K562 (cell line): ENCODE data around the gene MRGPRE. TPM values are rescaled to one million over a fixed set of nuclear protein-coding genes. Genes with fewer than 3 reads are reported as not detected.

Experiments used
- ATAC-seq: fragments of 200-7000 bp; cut with Tn5 transposase; 3 replicates; pipeline ENCODE4 v1.9.1; 2020; ENCODE audit warnings: moderate library complexity
- BruUV-seq: library from RNA; stranded (reverse); fragments of 400-500 nt; replicated peaks from 2 replicates; lab custom pipeline; 2021; lab: Mats Ljungman, UMichigan
- CTCF ChIA-PET: fragments of 300-600 bp; formaldehyde crosslinking; extraction: SDS; loops from one replicate; lab custom pipeline; 2021; ENCODE audit warnings: low intra/inter-chr PET ratio; lab: Yijun Ruan, JAX
- POLR2A ChIA-PET: fragments of 300-600, 350-650 bp; sonication (Branson Sonifier 250); formaldehyde crosslinking; extraction: SDS; loops from one replicate; lab custom pipeline; 2021; ENCODE audit warnings: antibody characterized with exemption, inconsistent platforms; lab: Yijun Ruan, JAX
- DNase-seq, 4 experiments: peaks; one replicate each; pipeline versions ENCODE4 v3.0.0 to v3.0.0-alpha.2; 2011 to 2018; ENCODE audit warnings: low spot score in 3 of 4, mixed read lengths in 3 of 4; ENCODE audit errors: extremely low read depth in 1 of 4
- FAIRE-seq: peaks from 2 replicates; lab custom pipeline; 2011; peaks lifted over from hg19 to GRCh38; lab: Jason Lieb, UNC
- H2AFZ ChIP-seq: 2 replicates; pipeline ENCODE4 v1.6.0; 2011; ENCODE audit warnings: low read depth, low read length, control low read depth, inconsistent platforms
- H3K27ac ChIP-seq: fragments of 200-600 bp; 3 replicates; pipeline ENCODE4 v1.8.0; 2011; ENCODE audit warnings: low read depth, mild to moderate bottlenecking, control low read depth, inconsistent platforms, low read length, moderate library complexity, mixed read lengths; ENCODE audit errors: extremely low read depth
- H3K27me3 ChIP-seq, 2 experiments: fragments of 300-600 bp in 1 of 2; 2 replicates in 1 of 2; 3 replicates in 1 of 2; pipeline versions ENCODE4 v1.6.0 to v1.8.0; 2011; ENCODE audit warnings: inconsistent platforms in 2 of 2, low read length in 2 of 2, mild to moderate bottlenecking in 1 of 2, mixed read lengths in 1 of 2, moderate library complexity in 1 of 2; ENCODE audit not compliant: control insufficient read depth in 2 of 2, insufficient read depth in 2 of 2
- H3K36me3 ChIP-seq: fragments of 300-600 bp; 3 replicates; pipeline ENCODE4 v1.8.0; 2011; ENCODE audit warnings: mild to moderate bottlenecking, low read length, inconsistent platforms; ENCODE audit not compliant: control insufficient read depth, insufficient read depth
- H3K4me1 ChIP-seq, 2 experiments: fragments of 200-600 bp in 1 of 2; replicated peaks in 1 of 2; 2 replicates in 1 of 2; 3 replicates in 1 of 2; pipeline versions ENCODE4 v1.5.1 to v1.8.0; 2011; ENCODE audit warnings: inconsistent platforms in 2 of 2, low read length in 2 of 2, mild to moderate bottlenecking in 1 of 2, mixed read lengths in 1 of 2, moderate library complexity in 1 of 2; ENCODE audit not compliant: control insufficient read depth in 2 of 2, insufficient read depth in 2 of 2
- H3K4me2 ChIP-seq: 2 replicates; pipeline ENCODE4 v1.6.1; 2011; ENCODE audit warnings: low read length, control low read depth, inconsistent platforms, mixed read lengths; ENCODE audit not compliant: insufficient read depth
- H3K4me3 ChIP-seq: fragments of 200-600 bp; sonication (generic), shearing (Covaris generic); 2 replicates; pipeline ENCODE4 v1.5.1; 2016; ENCODE audit warnings: control low read depth, inconsistent platforms
- H3K79me2 ChIP-seq: fragments of 200-600 bp; 3 replicates; pipeline ENCODE4 v1.8.0; 2011; ENCODE audit warnings: low read length, inconsistent platforms; ENCODE audit not compliant: control insufficient read depth, insufficient read depth
- H3K9ac ChIP-seq, 2 experiments: 2 replicates each; pipeline versions ENCODE4 v1.6.0 to v1.6.1; 2011; ENCODE audit warnings: low read depth in 2 of 2, low read length in 2 of 2, control low read depth in 1 of 2, inconsistent platforms in 1 of 2, mild to moderate bottlenecking in 1 of 2, mixed read lengths in 1 of 2; ENCODE audit not compliant: insufficient read depth in 1 of 2
- H3K9me1 ChIP-seq: one replicate; pipeline ENCODE4 v1.6.0; 2011; ENCODE audit warnings: inconsistent platforms, mild to moderate bottlenecking, low read length, moderate library complexity; ENCODE audit not compliant: control insufficient read depth, insufficient read depth
- H3K9me3 ChIP-seq: replicated peaks from 2 replicates; pipeline ENCODE4 v1.5.1; 2011; ENCODE audit warnings: low read depth, low read length, inconsistent platforms; ENCODE audit not compliant: control insufficient read depth, insufficient read depth
- H4K20me1 ChIP-seq: replicated peaks from 2 replicates; pipeline ENCODE4 v1.6.1; 2011; ENCODE audit warnings: low read length, inconsistent platforms, mixed read lengths; ENCODE audit not compliant: control insufficient read depth, insufficient read depth
- CREBBP ChIP-seq: IDR thresholded peaks from one replicate; pipeline ENCODE4 v1.6.1; 2012; ENCODE audit warnings: low read depth, mild to moderate bottlenecking, control low read depth, inconsistent platforms, low read length
- GABPB2 ChIP-seq: fragments of 250-450 bp; sonication (Bioruptor Pico); conservative IDR thresholded peaks from 2 replicates; pipeline ENCODE4 v1.5.1; 2021; ENCODE audit warnings: mild to moderate bottlenecking
- SMARCA5 ChIP-seq: fragments of 450-650 bp; IDR thresholded peaks from 2 replicates; pipeline ENCODE4 v1.6.1; 2016
- ZBTB34 ChIP-seq: fragments of 250-450 bp; sonication (Bioruptor Pico); IDR thresholded peaks from 2 replicates; pipeline ENCODE4 v1.8.0; 2021; ENCODE audit warnings: mild to moderate bottlenecking, moderate library complexity
- WGBS: fragments of 100-300 bp; shearing (Covaris generic); methylation state at CpG from one replicate; pipeline ENCODE4 v1.1.6; 2016; ENCODE audit warnings: low coverage, mixed read lengths; ENCODE audit not compliant: insufficient coverage; ENCODE audit errors: missing lambda C conversion rate; 5-methylcytosine and 5-hydroxymethylcytosine counted together
- in situ Hi-C: fragments of 300-500 bp; cut with MboI; formaldehyde crosslinking; loops from 4 replicates; pipeline ENCODE4 v1.15.0; 2018; ENCODE audit warnings: inconsistent platforms, mixed read lengths
- intact Hi-C: fragments of 100-400 bp; cut with micrococcal nuclease; formaldehyde crosslinking; loops from 2 replicates; pipeline ENCODE4 v1.14.2; 2022
- polyA plus RNA-seq, 8 experiments: library from polyadenylated mRNA; depleted of rRNA in 4 of 8; stranded (reverse) in 5 of 8; unstranded in 3 of 8; fragments of >200 nt; fragmentation: Nextera tagmentation in 2 of 8; fragmentation: Illumina TruSeq in 1 of 8; extraction: Ambion mirVana in 2 of 8; extraction: Trizol in 1 of 8; gene quantifications; 2 replicates each; pipeline versions ENCODE4 v1.2.1 to v1.2.3, GENCODE V29; 2011 to 2014; ENCODE audit warnings: inconsistent platforms in 1 of 8, missing spikeins in 1 of 8
- total RNA-seq, 7 experiments: library from RNA; depleted of rRNA in 6 of 7; stranded (reverse); fragments of >200 nt in 6 of 7; fragmentation: Illumina TruSeq in 2 of 7; extraction: Trizol in 2 of 7; gene quantifications; 2 replicates each; pipeline versions ENCODE4 v1.2.1 to v1.2.3, GENCODE V29; 2011 to 2021; ENCODE audit warnings: low replicate concordance in 1 of 7

MRGPRE gene
- total and polyA plus RNA-seq, 9 of the 15 experiments (the other 6 are each of a cell fraction or from before 2014, with no cell fraction given): not detected

GRCh38 chr11:3228445-3228829 lies 3.8 kb downstream of the MRGPRE start:
- Histone ChIP-seq H3K36me3 (no peaks in the 10 kb centered on the region), H3K4me1 (peaks cover 20 to 88% of the 10 kb centered on the region in 2 experiments), H3K27ac (no peak overlapping the region), H3K79me2 (no peaks in the 10 kb centered on the region), H3K4me3 (no peak overlapping the region), H3K4me2 (no peak overlapping the region), H3K27me3 (no peaks in the 10 kb centered on the region), H3K9me1 (peaks cover 4% of the 10 kb centered on the region), H3K9ac (no peak overlapping the region), H2AFZ (no peak overlapping the region), H3K9me3 (no peaks in the 10 kb centered on the region), H4K20me1 (no peaks in the 10 kb centered on the region)
- FAIRE-seq: no peak
- TF ChIP-seq CREBBP: no peak
- TF ChIP-seq SMARCA5: no peak
- TF ChIP-seq GABPB2: no peak
- no peak for TF ChIP-seq ZBTB34 (CRISPR knock-in tag)
- in situ Hi-C loops (no loop called here), intact Hi-C loops (no loop called here)
- no TSS peak for BruUV-seq
- ChIA-PET POLR2A (no interaction called here), CTCF (no interaction called here)
- no peak for ATAC-seq
- no peak for DNase-seq
- WGBS: 55% methylated on average over 20 of the region's 23 CpGs
